ENCODE results near the gene PPP1R18.

DNA sequence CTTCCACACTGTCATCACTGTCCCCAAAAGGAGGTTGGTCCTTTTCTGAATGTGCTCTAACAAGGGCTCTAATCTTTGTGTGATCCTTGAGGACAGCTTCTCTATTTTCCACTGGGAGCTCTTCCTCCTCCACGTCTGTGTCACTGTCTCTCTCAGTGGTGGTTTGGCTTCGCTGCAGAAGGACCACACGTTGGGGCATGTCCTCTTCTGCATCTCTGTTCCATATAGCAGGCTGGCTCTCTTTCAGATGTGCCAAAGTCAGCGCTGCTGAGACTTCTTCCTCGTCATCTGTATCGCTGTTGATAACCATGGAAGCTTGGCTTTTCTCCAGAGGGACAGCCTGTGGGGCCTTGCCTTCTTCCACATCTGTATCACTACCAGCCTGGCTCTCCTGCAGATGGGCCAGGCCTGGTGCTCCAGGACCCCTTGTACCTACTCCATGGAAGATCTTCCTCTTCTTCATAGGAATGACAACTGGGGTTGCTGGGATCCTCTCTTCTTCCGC is 26.0 kb upstream of the PPP1R18 start:
- TF ChIP-seq, protein P1, sequence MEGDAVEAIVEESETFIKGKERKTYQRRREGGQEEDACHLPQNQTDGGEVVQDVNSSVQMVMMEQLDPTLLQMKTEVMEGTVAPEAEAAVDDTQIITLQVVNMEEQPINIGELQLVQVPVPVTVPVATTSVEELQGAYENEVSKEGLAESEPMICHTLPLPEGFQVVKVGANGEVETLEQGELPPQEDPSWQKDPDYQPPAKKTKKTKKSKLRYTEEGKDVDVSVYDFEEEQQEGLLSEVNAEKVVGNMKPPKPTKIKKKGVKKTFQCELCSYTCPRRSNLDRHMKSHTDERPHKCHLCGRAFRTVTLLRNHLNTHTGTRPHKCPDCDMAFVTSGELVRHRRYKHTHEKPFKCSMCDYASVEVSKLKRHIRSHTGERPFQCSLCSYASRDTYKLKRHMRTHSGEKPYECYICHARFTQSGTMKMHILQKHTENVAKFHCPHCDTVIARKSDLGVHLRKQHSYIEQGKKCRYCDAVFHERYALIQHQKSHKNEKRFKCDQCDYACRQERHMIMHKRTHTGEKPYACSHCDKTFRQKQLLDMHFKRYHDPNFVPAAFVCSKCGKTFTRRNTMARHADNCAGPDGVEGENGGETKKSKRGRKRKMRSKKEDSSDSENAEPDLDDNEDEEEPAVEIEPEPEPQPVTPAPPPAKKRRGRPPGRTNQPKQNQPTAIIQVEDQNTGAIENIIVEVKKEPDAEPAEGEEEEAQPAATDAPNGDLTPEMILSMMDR (conservative IDR thresholded peaks at IDR 0.05; ENCODE audit: low read length) = no peak
- no peak for TF ChIP-seq EZH2phosphoT487 (IDR thresholded peaks at IDR 0.05; ENCODE audit: borderline replicate concordance, low read depth, low read length)
